Neural cell (in vitro differentiated cells): ENCODE measurements around the gene EZR.

ENCODE experiments used
- CTCF ChIP-seq: fragments of 450-650 bp; IDR thresholded peaks from 2 replicates; pipeline ENCODE4 v1.5.1; 2014; ENCODE audit warnings: antibody characterized with exemption, mild to moderate bottlenecking, moderate library complexity; ENCODE audit not compliant: poor library complexity, severe bottlenecking
- EP300 ChIP-seq: fragments of 450-650 bp; conservative IDR thresholded peaks from 2 replicates; pipeline ENCODE4 v1.6.1; 2014; ENCODE audit warnings: antibody characterized with exemption, mild to moderate bottlenecking, moderate library complexity; ENCODE audit not compliant: poor library complexity, severe bottlenecking
- EZH2 ChIP-seq: fragments of 200-600, 300-800 bp; shearing (Covaris generic), sonication (generic); IDR thresholded peaks from 2 replicates; pipeline ENCODE4 v1.6.1; 2014; ENCODE audit warnings: antibody characterized with exemption, low read length, borderline replicate concordance, mild to moderate bottlenecking; ENCODE audit not compliant: insufficient read depth, poor library complexity, severe bottlenecking
- POLR2AphosphoS5 ChIP-seq: IDR thresholded peaks from 2 replicates; pipeline ENCODE4 v1.6.1; 2012
- RAD21 ChIP-seq: fragments of 450-650 bp; conservative IDR thresholded peaks from 2 replicates; pipeline ENCODE4 v1.6.1; 2014; ENCODE audit warnings: antibody characterized with exemption, mild to moderate bottlenecking, moderate library complexity
- REST ChIP-seq: IDR thresholded peaks from 2 replicates; pipeline ENCODE4 v1.6.1; 2012; ENCODE audit warnings: borderline replicate concordance
- SMC3 ChIP-seq: fragments of 450-650 bp; conservative IDR thresholded peaks from 2 replicates; pipeline ENCODE4 v1.6.1; 2014; ENCODE audit warnings: antibody characterized with exemption, mild to moderate bottlenecking, moderate library complexity; ENCODE audit not compliant: poor library complexity

- TF ChIP-seq CTCF (no peak), EZH2 (no peak), EP300 (no peak), POLR2AphosphoS5 (no peak), SMC3 (no peak), REST (no peak), RAD21 (no peak)
These were observed 54.2 kb downstream of the EZR start for GRCh38 chr6:158764926-158765325.
